Neural progenitor cell (in vitro differentiated cells): ENCODE measurements around the gene POT1.

Source experiments
- CTCF ChIP-seq: fragments of 200-600 bp; sonication (generic); IDR thresholded peaks from 2 replicates; pipeline ENCODE4 v1.5.1; 2017; ENCODE audit warnings: antibody characterized with exemption, mild to moderate bottlenecking
- EZH2 ChIP-seq: fragments of 200-600 bp; sonication (generic); IDR thresholded peaks from 2 replicates; pipeline ENCODE4 v1.6.1; 2017; ENCODE audit warnings: antibody characterized with exemption, mild to moderate bottlenecking, moderate library complexity
- EZH2phosphoT487 ChIP-seq: fragments of 200-600 bp; sonication (generic); IDR thresholded peaks from 2 replicates; pipeline ENCODE4 v1.6.1; 2017; ENCODE audit warnings: antibody characterized with exemption

GRCh38 chr7:124857672-124858235 lies 71.9 kb downstream of the POT1 start:
- TF ChIP-seq CTCF = no peak
- TF ChIP-seq EZH2 = no peak
- TF ChIP-seq EZH2phosphoT487 = no peak
